ENCODE measurements around the gene DGCR8. TPM values are rescaled to one million over a fixed set of nuclear protein-coding genes. Genes with fewer than 3 reads are reported as not detected.

The DGCR8 gene
- total RNA-seq, 1 experiment from 2014 or later: 41.7 TPM

- DNase-seq: no peak
- no peaks in the 10 kb centered on the region for H4K20me1 ChIP-seq (ENCODE audit: low read length)
- no peaks in the 10 kb centered on the region for H3K9me2 ChIP-seq (replicated peaks; ENCODE audit: low read length)
- no peaks in the 10 kb centered on the region for H3K79me2 ChIP-seq (ENCODE audit: low read length)
- H3K4me2 ChIP-seq (ENCODE audit: low read length): no peak overlapping the region
- no peak overlapping the region for H3K27ac ChIP-seq (ENCODE audit: low read length)
- no peak for ATAC-seq
- H3F3A ChIP-seq (ENCODE audit: low read length, unreplicated experiment): no peaks in the 10 kb centered on the region
- H3K9ac ChIP-seq (ENCODE audit: low read length): no peak overlapping the region
- ChIA-PET CTCF (no interaction called here), POLR2A (ENCODE audit: unreplicated experiment) (no interaction called here)
- H3K9me3 ChIP-seq (ENCODE audit: low read length): no peaks in the 10 kb centered on the region
- H3K4me1 ChIP-seq (ENCODE audit: insufficient read depth, low read length): no peaks in the 10 kb centered on the region
- TF ChIP-seq EZH2 (IDR thresholded peaks at IDR 0.05; ENCODE audit: low read length, unreplicated experiment): no peak
- no peak for TF ChIP-seq EZH2phosphoT487 (IDR thresholded peaks at IDR 0.05; ENCODE audit: borderline replicate concordance, low read length)
- no peak for TF ChIP-seq CTCF (conservative IDR thresholded peaks at IDR 0.05; ENCODE audit: low read depth, low read length)
- H2AFZ ChIP-seq (ENCODE audit: low read length): no peak overlapping the region
- no TSS peak for BruUV-seq (replicated peaks)
- intact Hi-C loops (cut with micrococcal nuclease): no loop called here
- H3K4me3 ChIP-seq (ENCODE audit: low read length): no peak overlapping the region
- no peaks in the 10 kb centered on the region for H3K36me3 ChIP-seq (ENCODE audit: low read depth, low read length)
- H3K27me3 ChIP-seq (ENCODE audit: low read length): no peaks in the 10 kb centered on the region
These were observed 24.4 kb upstream of the DGCR8 start for GRCh38 chr22:20055654-20056053.

GRCh38 chr22:20056161-20056560 is 23.9 kb upstream of the DGCR8 start:
- Histone ChIP-seq H4K20me1 (ENCODE audit: low read length) (no peaks in the 10 kb centered on the region), H3K79me2 (ENCODE audit: low read length) (no peaks in the 10 kb centered on the region), H2AFZ (ENCODE audit: low read length) (no peak overlapping the region), H3K27ac (ENCODE audit: low read length) (no peak overlapping the region), H3K9me2 (replicated peaks; ENCODE audit: low read length) (no peaks in the 10 kb centered on the region), H3K4me3 (ENCODE audit: low read length) (no peak overlapping the region), H3K27me3 (ENCODE audit: low read length) (no peaks in the 10 kb centered on the region), H3K9me3 (ENCODE audit: low read length) (no peaks in the 10 kb centered on the region), H3F3A (ENCODE audit: low read length, unreplicated experiment) (no peaks in the 10 kb centered on the region), H3K4me2 (ENCODE audit: low read length) (no peak overlapping the region), H3K4me1 (ENCODE audit: insufficient read depth, low read length) (no peaks in the 10 kb centered on the region), H3K36me3 (ENCODE audit: low read depth, low read length) (no peaks in the 10 kb centered on the region), H3K9ac (ENCODE audit: low read length) (no peak overlapping the region)
- intact Hi-C loops (cut with micrococcal nuclease): no loop called here
- BruUV-seq (replicated peaks): no TSS peak
- TF ChIP-seq EZH2 (IDR thresholded peaks at IDR 0.05; ENCODE audit: low read length, unreplicated experiment): no peak
- TF ChIP-seq CTCF (conservative IDR thresholded peaks at IDR 0.05; ENCODE audit: low read depth, low read length): no peak
- TF ChIP-seq EZH2phosphoT487 (IDR thresholded peaks at IDR 0.05; ENCODE audit: borderline replicate concordance, low read length): no peak
- POLR2A ChIA-PET (ENCODE audit: unreplicated experiment): no interaction called here
- DNase-seq (no peak), ATAC-seq (no peak)
- CTCF ChIA-PET: no interaction called here

GRCh38 chr22:20056696-20057386 is 23.2 kb upstream of the DGCR8 start:
- H3K27me3 ChIP-seq (ENCODE audit: low read length): no peaks in the 10 kb centered on the region
- no peak overlapping the region for H3K4me2 ChIP-seq (ENCODE audit: low read length)
- DNase-seq (no peak), ATAC-seq (no peak)
- no peaks in the 10 kb centered on the region for H3K9me3 ChIP-seq (ENCODE audit: low read length)
- H3K4me1 ChIP-seq (ENCODE audit: insufficient read depth, low read length): no peaks in the 10 kb centered on the region
- H4K20me1 ChIP-seq (ENCODE audit: low read length): no peaks in the 10 kb centered on the region
- H3K9ac ChIP-seq (ENCODE audit: low read length): no peak overlapping the region
- no peaks in the 10 kb centered on the region for H3K36me3 ChIP-seq (ENCODE audit: low read depth, low read length)
- no peak overlapping the region for H2AFZ ChIP-seq (ENCODE audit: low read length)
- BruUV-seq (replicated peaks): no TSS peak
- no peak overlapping the region for H3K27ac ChIP-seq (ENCODE audit: low read length)
- no peak overlapping the region for H3K4me3 ChIP-seq (ENCODE audit: low read length)
- POLR2A ChIA-PET (ENCODE audit: unreplicated experiment): no interaction called here
- CTCF ChIA-PET: no interaction called here
- intact Hi-C loops (cut with micrococcal nuclease): no loop called here
- no peak for TF ChIP-seq EZH2 (IDR thresholded peaks at IDR 0.05; ENCODE audit: low read length, unreplicated experiment)
- no peak for TF ChIP-seq CTCF (conservative IDR thresholded peaks at IDR 0.05; ENCODE audit: low read depth, low read length)
- no peak for TF ChIP-seq EZH2phosphoT487 (IDR thresholded peaks at IDR 0.05; ENCODE audit: borderline replicate concordance, low read length)
- no peaks in the 10 kb centered on the region for H3F3A ChIP-seq (ENCODE audit: low read length, unreplicated experiment)
- H3K9me2 ChIP-seq (replicated peaks; ENCODE audit: low read length): no peaks in the 10 kb centered on the region
- H3K79me2 ChIP-seq (ENCODE audit: low read length): no peaks in the 10 kb centered on the region
